HG02981 (cell line): ENCODE measurements around the gene TOMM34.

Experiments used
- ATAC-seq: cut with Tn5 transposase; IDR thresholded peaks from one replicate; pipeline ENCODE4 v1.9.1; 2021; ENCODE audit warnings: mild to moderate bottlenecking, moderate library complexity; ENCODE audit not compliant: unreplicated experiment

The TOMM34 gene

GRCh38 chr20:44960103-44960852 is at the start of gene TOMM34:
Gene TOMM34 (minus strand): TSS chr20:44960397. CDS start chr20:44960333, 64 bp downstream.
- ATAC-seq, result peak; percentile 88

GRCh38 chr20:45008521-45009049 is 48.4 kb upstream of the TOMM34 start:
- no peak for ATAC-seq

- no peak for ATAC-seq
Observed at GRCh38 chr20:44997668-44998067, 37.5 kb upstream of the TOMM34 start.

GRCh38 chr20:44997171-44997570 is 37.0 kb upstream of the TOMM34 start:
- ATAC-seq, result no peak

GRCh38 chr20:44993343-44993742 is 33.1 kb upstream of the TOMM34 start:
- no peak for ATAC-seq

GRCh38 chr20:44990957-44991356 is 30.8 kb upstream of the TOMM34 start:
- ATAC-seq, result no peak

GRCh38 chr20:44990425-44990824 is 30.2 kb upstream of the TOMM34 start:
- no peak for ATAC-seq

- no peak for ATAC-seq
Observed at GRCh38 chr20:44988631-44989171, 28.5 kb upstream of the TOMM34 start.

GRCh38 chr20:44983093-44983674 is 23.0 kb upstream of the TOMM34 start:
- ATAC-seq, result no peak

- no peak for ATAC-seq
Observed at GRCh38 chr20:44981736-44982406, 21.7 kb upstream of the TOMM34 start.

- peak; percentile 87 for ATAC-seq
Observed at GRCh38 chr20:44979090-44979621, 19.0 kb upstream of the TOMM34 start.

- ATAC-seq, result no peak
Observed at GRCh38 chr20:44976698-44977097, 16.5 kb upstream of the TOMM34 start.

- ATAC-seq, result no peak
Observed at GRCh38 chr20:44973053-44973452, 12.9 kb upstream of the TOMM34 start.

- ATAC-seq, result no peak
Observed at GRCh38 chr20:44970243-44970757, 10.1 kb upstream of the TOMM34 start.

- ATAC-seq, result no peak
Observed at GRCh38 chr20:44969300-44969894, 9.2 kb upstream of the TOMM34 start.

GRCh38 chr20:44967207-44967807 is 7.1 kb upstream of the TOMM34 start:
- no peak for ATAC-seq

GRCh38 chr20:44966030-44966961 is 6.1 kb upstream of the TOMM34 start, which contains the start of gene STK4:
Gene STK4 (plus strand): TSS chr20:44966512. CDS start chr20:44966569, 57 bp downstream.
- peak; percentile 66 for ATAC-seq

- ATAC-seq, result no peak
Observed at GRCh38 chr20:44965651-44966029, 5.4 kb upstream of the TOMM34 start.
